ENCODE results near the gene APBA3. TPM values are rescaled to one million over a fixed set of nuclear protein-coding genes. Genes with fewer than 3 reads are reported as not detected.

The APBA3 gene
- total and polyA plus RNA-seq, 8 donors: 6.7 to 27.1 (median 10.5) TPM

GRCh38 chr19:3771000-3771905 lies 9.8 kb upstream of the APBA3 start:
- no peaks in the 10 kb centered on the region for H3K27me3 ChIP-seq
- peaks cover 0 to 15% (median 3%) of the 10 kb centered on the region in 3 donors for H3K36me3 ChIP-seq
- DNase-seq: peak in 1 of 6 donors; percentile 73
- no peak for ATAC-seq
- H3K9me3 ChIP-seq: no peaks in the 10 kb centered on the region
- no peak for FAIRE-seq
- H3K27ac ChIP-seq: no peak overlapping the region
- no peak for TF ChIP-seq CTCF (IDR thresholded peaks at IDR 0.05)
- intact Hi-C loops (cut with DNase I): no loop called here
- WGBS, 2 donors: 75 to 84% methylated on average over 35 of the region's 35 CpGs
- no peak overlapping the region for H3K4me3 ChIP-seq
- H3K4me1 ChIP-seq: no peaks in the 10 kb centered on the region

- TF ChIP-seq CTCF (IDR thresholded peaks at IDR 0.05): no peak
- no peaks in the 10 kb centered on the region for H3K27me3 ChIP-seq
- intact Hi-C loops (cut with DNase I): no loop called here
- H3K27ac ChIP-seq: no peak overlapping the region
- no peaks in the 10 kb centered on the region for H3K4me1 ChIP-seq
- FAIRE-seq: no peak
- H3K4me3 ChIP-seq: no peak overlapping the region
- no peak for ATAC-seq
- 68 to 81% methylated on average over 46 to 53 of the region's 53 CpGs for WGBS, 2 donors
- peak in 2 of 6 donors; percentile 9 to 74 for DNase-seq
- peaks cover 0 to 20% (median 4%) of the 10 kb centered on the region in 3 donors for H3K36me3 ChIP-seq
- no peaks in the 10 kb centered on the region for H3K9me3 ChIP-seq
These were observed 8.9 kb upstream of the APBA3 start for GRCh38 chr19:3770136-3770999.

- Histone ChIP-seq H3K4me1 (no peaks in the 10 kb centered on the region), H3K9me3 (no peaks in the 10 kb centered on the region), H3K27me3 (no peaks in the 10 kb centered on the region), H3K4me3 (no peak overlapping the region), H3K36me3 (peaks cover 0 to 25% (median 4%) of the 10 kb centered on the region in 3 donors), H3K27ac (no peak overlapping the region)
- WGBS, 2 donors: 85 to 96% methylated on average over 14 to 17 of the region's 17 CpGs
- DNase-seq (peak in 1 of 6 donors; percentile 74), FAIRE-seq (no peak), ATAC-seq (no peak)
- TF ChIP-seq CTCF (IDR thresholded peaks at IDR 0.05): no peak
- intact Hi-C loops (cut with DNase I): no loop called here
These were observed 8.0 kb upstream of the APBA3 start for GRCh38 chr19:3769494-3769893.

GRCh38 chr19:3768748-3769099 lies 7.2 kb upstream of the APBA3 start:
- no peak for ATAC-seq

More at GRCh38 chr19:3768748-3769099, 7.2 kb upstream of the APBA3 start:
- 93 to 95% methylated on average over 7 of the region's 7 CpGs for WGBS, 2 donors
- Histone ChIP-seq H3K27me3 (no peaks in the 10 kb centered on the region), H3K27ac (no peak overlapping the region), H3K36me3 (peaks cover 0 to 25% (median 4%) of the 10 kb centered on the region in 3 donors), H3K4me1 (no peaks in the 10 kb centered on the region), H3K4me3 (no peak overlapping the region), H3K9me3 (no peaks in the 10 kb centered on the region)
- DNase-seq (no peak), FAIRE-seq (no peak)
- no peak for TF ChIP-seq CTCF (IDR thresholded peaks at IDR 0.05)
- intact Hi-C loops (cut with DNase I): no loop called here

All from pancreas (tissue), 10 donors.